ENCODE results near the gene OR52E4. TPM values are rescaled to one million over a fixed set of nuclear protein-coding genes. Genes with fewer than 3 reads are reported as not detected.

OR52E4 gene
- total RNA-seq, 1 donor from 2014 or later, result not detected

DNA sequence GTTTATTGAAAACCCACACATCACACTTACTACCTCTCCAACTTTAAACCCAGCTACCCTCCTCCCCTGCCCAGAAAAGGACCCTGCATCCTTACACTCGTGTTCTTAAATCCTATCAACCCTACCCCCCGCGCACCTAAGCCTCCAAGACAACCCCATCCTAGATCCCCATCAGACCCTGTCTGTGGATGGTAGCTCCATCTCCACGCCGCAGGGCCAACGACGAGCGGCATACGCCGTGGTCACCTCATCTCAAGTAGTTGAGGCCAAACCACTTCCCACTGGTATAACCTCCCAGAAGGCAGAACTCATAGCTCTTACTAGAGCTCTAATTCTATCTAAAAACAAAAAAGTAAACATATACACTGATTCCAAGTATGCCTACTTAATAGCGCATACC, 52.2 kb downstream of the OR52E4 start:
- H3K9me3 ChIP-seq, result no peaks in the 10 kb centered on the region
- H3K27me3 ChIP-seq (ENCODE audit: low read depth), result no peaks in the 10 kb centered on the region

DNA sequence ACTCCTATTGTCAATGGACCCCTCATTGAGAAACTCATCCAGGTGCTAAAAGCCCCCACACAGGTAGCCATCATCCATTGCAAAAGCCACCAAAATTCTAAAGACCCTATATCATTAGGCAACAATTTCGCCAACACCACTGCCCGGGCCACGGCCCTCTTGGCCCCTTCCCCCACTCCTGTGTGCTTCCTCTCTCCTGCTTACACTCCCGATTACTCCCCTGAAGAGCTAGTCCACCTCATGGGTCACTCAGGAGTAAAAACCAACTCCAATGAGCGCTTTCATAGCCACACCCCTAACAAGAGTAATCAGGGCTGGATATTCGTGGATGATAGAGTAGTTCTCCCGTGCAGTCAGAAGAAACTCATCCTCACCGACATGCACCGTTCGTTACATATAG, 52.7 kb downstream of the OR52E4 start:
- intact Hi-C loops (cut with DNase I), result no loop called here
- DNase-seq (no peak), ATAC-seq (no peak)
- Histone ChIP-seq H3K4me1 (no peaks in the 10 kb centered on the region), H3K27ac (no peak overlapping the region), H3K27me3 (ENCODE audit: low read depth) (no peaks in the 10 kb centered on the region), H3K9me3 (no peaks in the 10 kb centered on the region), H3K36me3 (no peaks in the 10 kb centered on the region), H3K4me3 (no peak overlapping the region)
- TF ChIP-seq, protein P1, sequence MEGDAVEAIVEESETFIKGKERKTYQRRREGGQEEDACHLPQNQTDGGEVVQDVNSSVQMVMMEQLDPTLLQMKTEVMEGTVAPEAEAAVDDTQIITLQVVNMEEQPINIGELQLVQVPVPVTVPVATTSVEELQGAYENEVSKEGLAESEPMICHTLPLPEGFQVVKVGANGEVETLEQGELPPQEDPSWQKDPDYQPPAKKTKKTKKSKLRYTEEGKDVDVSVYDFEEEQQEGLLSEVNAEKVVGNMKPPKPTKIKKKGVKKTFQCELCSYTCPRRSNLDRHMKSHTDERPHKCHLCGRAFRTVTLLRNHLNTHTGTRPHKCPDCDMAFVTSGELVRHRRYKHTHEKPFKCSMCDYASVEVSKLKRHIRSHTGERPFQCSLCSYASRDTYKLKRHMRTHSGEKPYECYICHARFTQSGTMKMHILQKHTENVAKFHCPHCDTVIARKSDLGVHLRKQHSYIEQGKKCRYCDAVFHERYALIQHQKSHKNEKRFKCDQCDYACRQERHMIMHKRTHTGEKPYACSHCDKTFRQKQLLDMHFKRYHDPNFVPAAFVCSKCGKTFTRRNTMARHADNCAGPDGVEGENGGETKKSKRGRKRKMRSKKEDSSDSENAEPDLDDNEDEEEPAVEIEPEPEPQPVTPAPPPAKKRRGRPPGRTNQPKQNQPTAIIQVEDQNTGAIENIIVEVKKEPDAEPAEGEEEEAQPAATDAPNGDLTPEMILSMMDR (IDR thresholded peaks at IDR 0.05), result no peak

More for the DNA sequence above, 52.2 kb downstream of the OR52E4 start:
- Histone ChIP-seq H3K36me3 (no peaks in the 10 kb centered on the region), H3K4me1 (no peaks in the 10 kb centered on the region), H3K4me3 (no peak overlapping the region), H3K27ac (no peak overlapping the region)
- TF ChIP-seq, protein P1 (IDR thresholded peaks at IDR 0.05), result no peak
- intact Hi-C loops (cut with DNase I), result no loop called here
- ATAC-seq (no peak), DNase-seq (no peak)

Other genes with a start within 250 kb of the OR52E4 start
- 37.1 TPM for gene TRIM5, start 195.6 kb upstream of the OR52E4 start, total RNA-seq
- 224 TPM for gene TRIM22, start 190.8 kb upstream of the OR52E4 start, total RNA-seq
- gene OR56B1, start 144.2 kb upstream of the OR52E4 start, total RNA-seq, result not detected
- gene OR52N4, start 126.4 kb upstream of the OR52E4 start, total RNA-seq, result not detected
- gene OR52N5, start 97.3 kb upstream of the OR52E4 start, total RNA-seq, result not detected
- gene OR52N1, start 89.4 kb upstream of the OR52E4 start, total RNA-seq, result not detected
- gene OR52N2, start 71.7 kb upstream of the OR52E4 start, total RNA-seq, result not detected
- not detected for gene OR52E6, start 38.7 kb upstream of the OR52E4 start, total RNA-seq
- gene OR52E8, start 22.9 kb upstream of the OR52E4 start, total RNA-seq, result not detected
- not detected for gene OR52E5, start 12.6 kb downstream of the OR52E4 start, total RNA-seq
- gene OR56A3, start 61.6 kb downstream of the OR52E4 start, total RNA-seq, result not detected
- gene OR56A5, start 87.9 kb downstream of the OR52E4 start, total RNA-seq, result not detected
- not detected for gene OR52L1, start 106.4 kb downstream of the OR52E4 start, total RNA-seq
- gene OR56A4, start 126.3 kb downstream of the OR52E4 start, total RNA-seq, result not detected
- not detected for gene OR56A1, start 150.1 kb downstream of the OR52E4 start, total RNA-seq
- not detected for gene OR56B4, start 227.1 kb downstream of the OR52E4 start, total RNA-seq